ENCODE results near the gene GSC2. TPM values are rescaled to one million over a fixed set of nuclear protein-coding genes. Genes with fewer than 3 reads are reported as not detected.
A peak's percentile ranks its signal among the peaks of the same experiment; 100 is the strongest.
"Not testable (repeated sequence)": the region's sequence is repeated elsewhere in the genome, so short reads cannot be mapped to it uniquely, and the experiment has no call there.

Gene GSC2
- polyA plus RNA-seq, 1 donor from 2014 or later = not detected

GRCh38 chr22:19173047-19174035, 23.2 kb upstream of the GSC2 start:
- no peaks in the 10 kb centered on the region for H3K36me3 Mint-ChIP-seq
- H3K4me3 Mint-ChIP-seq = peak overlapping the region; percentile 93 to 97 (median 94)
- H3K4me1 Mint-ChIP-seq = peaks cover 20 to 37% (median 23%) of the 10 kb centered on the region in 3 donors
- peak overlapping the region; percentile 76 to 95 (median 95) for H3K27ac Mint-ChIP-seq
- peaks cover 18% of the 10 kb centered on the region for H3K27me3 Mint-ChIP-seq
- no peaks in the 10 kb centered on the region for H3K9me3 Mint-ChIP-seq

- H3K4me1 Mint-ChIP-seq = peaks cover 20 to 36% (median 23%) of the 10 kb centered on the region in 3 donors
- H3K36me3 Mint-ChIP-seq = no peaks in the 10 kb centered on the region
- H3K27ac Mint-ChIP-seq = peak overlapping the region; percentile 48 to 95 (median 88)
- H3K9me3 Mint-ChIP-seq = no peaks in the 10 kb centered on the region
- peak overlapping the region; percentile 93 to 97 (median 94) for H3K4me3 Mint-ChIP-seq
- H3K27me3 Mint-ChIP-seq = peaks cover 24% of the 10 kb centered on the region
These were observed 22.3 kb upstream of the GSC2 start for GRCh38 chr22:19172213-19173046.

DNA sequence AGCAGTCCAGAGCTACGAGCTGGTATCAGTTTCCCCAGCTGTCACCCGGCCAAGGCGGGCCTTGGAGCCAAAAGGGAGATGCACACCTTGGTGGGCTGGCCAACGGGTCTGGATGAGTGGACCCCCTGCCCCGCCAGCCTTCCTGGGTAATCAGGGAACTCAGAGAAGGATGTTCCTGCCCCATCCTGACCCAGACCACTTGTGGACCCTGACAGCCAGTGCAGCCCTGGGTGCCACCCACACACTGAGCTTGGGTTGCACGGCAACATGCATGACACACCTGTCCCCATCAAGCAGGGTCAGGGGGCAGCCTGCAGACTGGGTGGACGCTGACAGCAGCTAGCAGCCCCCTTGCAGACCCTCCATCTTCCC, 19.8 kb upstream of the GSC2 start:
- Mint-ChIP-seq H3K4me3 (peak overlapping the region; percentile 77 to 93 (median 88)), H3K9me3 (no peaks in the 10 kb centered on the region), H3K36me3 (no peaks in the 10 kb centered on the region), H3K4me1 (peaks cover 20 to 33% (median 23%) of the 10 kb centered on the region in 3 donors), H3K27me3 (peaks cover 35% of the 10 kb centered on the region), H3K27ac (peak overlapping the region in 2 of 3 donors; percentile 85 to 95)

GRCh38 chr22:19169002-19169946, 19.2 kb upstream of the GSC2 start:
- Mint-ChIP-seq H3K9me3 (no peaks in the 10 kb centered on the region), H3K27me3 (peaks cover 39% of the 10 kb centered on the region), H3K4me3 (peak overlapping the region; percentile 8 to 93 (median 84)), H3K27ac (peak overlapping the region in 2 of 3 donors; percentile 71 to 85), H3K36me3 (no peaks in the 10 kb centered on the region), H3K4me1 (peaks cover 18 to 30% (median 20%) of the 10 kb centered on the region in 3 donors)

GRCh38 chr22:19168088-19168890, 18.2 kb upstream of the GSC2 start:
- Mint-ChIP-seq H3K4me1 (peaks cover 13 to 22% (median 16%) of the 10 kb centered on the region in 3 donors), H3K27ac (peak overlapping the region in 1 of 3 donors; percentile 71), H3K27me3 (peaks cover 38% of the 10 kb centered on the region), H3K36me3 (no peaks in the 10 kb centered on the region), H3K4me3 (peak overlapping the region in 2 of 4 donors; percentile 74 to 93), H3K9me3 (no peaks in the 10 kb centered on the region)

DNA sequence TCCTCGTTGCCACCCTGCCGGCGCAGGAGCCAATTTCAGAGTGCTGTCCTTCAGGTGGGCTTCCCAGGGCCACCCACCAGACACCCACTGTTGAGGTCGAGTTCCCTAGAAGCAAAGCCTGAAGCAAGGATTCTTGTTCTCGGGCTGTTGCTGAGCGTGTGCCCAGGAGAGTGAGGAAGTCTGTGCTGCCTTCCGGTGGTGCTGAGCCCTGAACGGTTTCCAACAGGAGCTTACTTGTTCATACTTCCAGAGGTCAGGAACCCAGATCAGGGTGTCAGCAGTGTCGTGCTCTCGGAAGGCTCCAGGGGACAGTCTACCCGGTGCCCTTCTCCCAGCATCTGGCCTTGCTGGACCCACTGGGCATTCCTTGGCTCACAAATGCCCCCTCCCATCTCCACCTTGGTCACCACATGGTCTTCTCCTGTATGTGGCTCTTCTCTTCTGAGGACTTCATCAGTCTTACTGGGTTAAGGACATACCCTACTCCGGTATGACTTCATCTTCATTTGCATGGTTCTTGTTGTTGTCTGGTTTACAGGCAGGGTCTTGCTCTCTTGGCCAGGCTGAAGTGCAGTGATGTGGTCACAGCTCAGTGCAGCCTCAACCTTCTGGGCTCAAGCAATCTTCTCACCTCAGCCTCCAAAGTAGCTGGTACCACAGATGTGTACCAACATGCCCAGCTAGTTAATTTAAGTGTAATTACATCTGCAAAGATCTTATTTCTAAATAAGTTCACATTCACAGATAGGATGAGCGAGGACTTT, 17.2 kb upstream of the GSC2 start:
- H3K9me3 Mint-ChIP-seq = no peaks in the 10 kb centered on the region
- H3K27ac Mint-ChIP-seq = peak overlapping the region in 1 of 3 donors; percentile 33
- no peaks in the 10 kb centered on the region for H3K36me3 Mint-ChIP-seq
- peaks cover 41% of the 10 kb centered on the region for H3K27me3 Mint-ChIP-seq
- H3K4me3 Mint-ChIP-seq = peak overlapping the region in 1 of 4 donors; percentile 61
- peaks cover 6 to 12% (median 11%) of the 10 kb centered on the region in 3 donors for H3K4me1 Mint-ChIP-seq

- Mint-ChIP-seq H3K9me3 (no peaks in the 10 kb centered on the region), H3K4me3 (peak overlapping the region in 1 of 4 donors; percentile 61), H3K27ac (peak overlapping the region in 2 of 3 donors; percentile 9 to 39), H3K36me3 (no peaks in the 10 kb centered on the region), H3K27me3 (peaks cover 41% of the 10 kb centered on the region), H3K4me1 (peaks cover 2 to 9% (median 8%) of the 10 kb centered on the region in 3 donors)
These were observed 16.3 kb upstream of the GSC2 start for GRCh38 chr22:19166421-19166820.

DNA sequence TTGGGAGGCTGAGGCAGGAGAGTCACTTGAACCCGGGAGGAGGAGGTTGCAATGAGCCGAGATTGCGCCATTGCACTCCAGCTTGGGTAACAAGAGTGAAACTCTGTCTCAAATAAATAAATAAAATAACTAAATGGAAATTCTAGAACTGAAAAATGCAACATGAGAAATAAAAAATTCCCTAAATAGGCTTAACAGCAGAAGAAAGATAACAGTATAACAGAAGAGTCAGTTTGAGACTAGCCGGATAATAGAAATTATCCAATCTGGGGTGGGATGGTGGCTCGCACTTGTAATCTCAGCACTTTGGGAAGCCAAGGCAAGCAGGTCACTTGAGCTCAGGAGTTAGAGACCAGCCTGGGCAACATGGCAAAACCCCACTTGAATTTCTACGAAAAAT, 14.3 kb upstream of the GSC2 start:
- Mint-ChIP-seq H3K4me1 (peaks cover 0 to 2% (median under 1%) of the 10 kb centered on the region in 3 donors), H3K36me3 (no peaks in the 10 kb centered on the region), H3K27me3 (peaks cover 34% of the 10 kb centered on the region), H3K27ac (peak overlapping the region in 1 of 3 donors; percentile 39), H3K4me3 (no peak overlapping the region), H3K9me3 (no peaks in the 10 kb centered on the region)

DNA sequence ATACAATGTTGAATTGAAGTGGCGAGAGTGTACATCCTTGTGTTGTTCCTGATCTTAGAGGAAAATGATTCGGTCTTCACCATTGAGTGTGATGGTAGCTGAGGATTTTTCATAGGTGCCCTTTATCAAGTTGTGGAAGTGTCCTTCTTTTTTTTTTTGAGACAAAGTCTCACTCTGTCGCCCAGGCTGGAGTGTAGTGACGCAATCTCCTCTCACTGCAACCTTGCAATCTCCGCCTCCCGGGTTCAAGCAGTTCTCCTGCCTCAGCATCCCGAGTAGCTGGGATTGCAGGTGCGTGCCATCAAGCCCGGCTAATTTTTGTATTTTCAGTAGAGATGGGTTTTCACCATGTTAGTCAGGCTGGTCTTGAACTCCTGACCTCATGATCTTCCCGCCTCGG, 8.6 kb upstream of the GSC2 start:
- not testable (repeated sequence) for H3K27ac Mint-ChIP-seq, H3K9me3 Mint-ChIP-seq, H3K4me1 Mint-ChIP-seq, H3K4me3 Mint-ChIP-seq, H3K36me3 Mint-ChIP-seq
- H3K27me3 Mint-ChIP-seq = peaks cover 11% of the 10 kb centered on the region

GRCh38 chr22:19156109-19156508, 6.0 kb upstream of the GSC2 start:
- H3K4me1 Mint-ChIP-seq, H3K9me3 Mint-ChIP-seq, H3K36me3 Mint-ChIP-seq, H3K27ac Mint-ChIP-seq, H3K4me3 Mint-ChIP-seq: not testable (repeated sequence)
- H3K27me3 Mint-ChIP-seq = peaks cover 24% of the 10 kb centered on the region

DNA sequence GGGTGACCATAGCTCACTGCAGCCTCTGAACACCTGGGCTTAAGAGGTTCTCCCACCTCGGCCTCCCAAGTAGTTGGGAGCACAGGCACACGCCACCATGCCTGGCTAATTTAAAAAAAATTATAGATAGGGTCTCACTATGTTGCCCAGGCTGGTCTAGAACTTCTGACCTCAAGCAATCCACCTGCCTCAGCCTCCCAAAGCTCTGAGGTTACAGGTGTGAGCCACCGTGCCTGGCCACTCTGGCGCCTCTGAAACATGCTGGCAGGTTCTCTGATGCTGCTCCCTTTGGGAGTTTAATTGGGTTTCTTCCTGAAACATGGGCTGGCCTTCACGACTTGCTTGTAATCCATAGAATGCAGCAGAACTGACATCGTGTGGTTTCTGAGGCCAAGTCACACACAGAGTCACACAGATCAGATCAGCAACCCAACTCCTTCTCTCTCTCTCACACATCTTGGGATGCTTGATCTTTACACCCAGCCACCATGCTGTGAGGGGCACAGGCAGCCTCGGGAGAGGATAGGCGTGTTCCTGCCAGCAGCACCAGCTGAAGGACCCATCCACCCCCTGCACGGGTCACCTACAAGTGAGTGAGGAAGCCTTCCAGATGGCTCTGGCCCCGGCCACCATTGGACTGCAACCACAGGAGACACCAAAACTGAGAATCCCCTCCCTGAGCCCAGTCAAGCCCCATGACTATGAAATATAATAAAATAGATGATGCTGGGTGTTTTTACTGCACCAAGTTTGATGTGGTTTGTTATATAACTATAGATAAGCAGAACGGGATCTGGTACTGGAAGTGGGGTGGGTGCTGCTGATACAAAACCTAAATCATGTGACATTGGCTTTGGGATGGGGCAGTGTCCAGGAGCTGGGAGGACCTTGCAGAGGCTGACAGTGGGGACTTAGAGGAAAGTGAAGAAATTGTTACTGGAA, 3.1 kb upstream of the GSC2 start:
- Mint-ChIP-seq H3K36me3 (no peaks in the 10 kb centered on the region), H3K27ac (no peak overlapping the region), H3K4me3 (no peak overlapping the region), H3K27me3 (peaks cover 24% of the 10 kb centered on the region), H3K4me1 (peaks cover 0 to 7% (median 3%) of the 10 kb centered on the region in 3 donors), H3K9me3 (peaks cover 0 to 3% (median 0%) of the 10 kb centered on the region in 3 donors)
